Stimulated activated CD8-positive, alpha-beta memory T cell treated with anti-CD3 and anti-CD28 coated beads, Interleukin-15, amount 100 ng/mL, for 24 hours (primary cell): ENCODE data around the gene IGSF8.

Experiments used
- DNase-seq: peaks from one replicate; pipeline ENCODE4 v3.0.0-alpha.2; 2020; ENCODE audit warnings: low read depth

IGSF8 gene

GRCh38 chr1:160085686-160086455 is 12.5 kb downstream of the IGSF8 start:
- DNase-seq = peak; percentile 66

GRCh38 chr1:160084771-160085321 is 13.6 kb downstream of the IGSF8 start:
- DNase-seq = no peak

- peak; percentile 36 for DNase-seq
Measured at GRCh38 chr1:160083968-160084770, 14.2 kb downstream of the IGSF8 start.

- DNase-seq = no peak
Measured at GRCh38 chr1:160082926-160083325, 15.5 kb downstream of the IGSF8 start.

GRCh38 chr1:160082487-160082886 is 15.9 kb downstream of the IGSF8 start:
- no peak for DNase-seq

GRCh38 chr1:160081261-160081936 is 17.0 kb downstream of the IGSF8 start, which contains the start of gene KCNJ9:
Gene KCNJ9 (plus strand): TSS chr1:160081538. CDS start chr1:160084031, 2,493 bp downstream.
- no peak for DNase-seq

- no peak for DNase-seq
Measured at GRCh38 chr1:160080381-160081100, 17.9 kb downstream of the IGSF8 start.

GRCh38 chr1:160079448-160079847 is 19.0 kb downstream of the IGSF8 start:
- DNase-seq = no peak

GRCh38 chr1:160078512-160079195 is 19.8 kb downstream of the IGSF8 start:
- DNase-seq = no peak

GRCh38 chr1:160077486-160077885 is 20.9 kb downstream of the IGSF8 start:
- no peak for DNase-seq

GRCh38 chr1:160076295-160076694 is 22.1 kb downstream of the IGSF8 start:
- DNase-seq = no peak

- no peak for DNase-seq
Measured at GRCh38 chr1:160075836-160076235, 22.6 kb downstream of the IGSF8 start.

GRCh38 chr1:160074865-160075264 is 23.6 kb downstream of the IGSF8 start:
- no peak for DNase-seq

GRCh38 chr1:160071289-160071688 is 27.1 kb downstream of the IGSF8 start:
- no peak for DNase-seq

GRCh38 chr1:160070243-160071163 is 27.9 kb downstream of the IGSF8 start:
- DNase-seq = peak; percentile 37

GRCh38 chr1:160069460-160070231 is 28.8 kb downstream of the IGSF8 start, which contains the start of gene KCNJ10:
Gene KCNJ10 (minus strand): TSS chr1:160070160. CDS start chr1:160042532, 27,628 bp downstream.
- no peak for DNase-seq

- DNase-seq = no peak
Measured at GRCh38 chr1:160068225-160068624, 30.2 kb downstream of the IGSF8 start.

- DNase-seq = no peak
Measured at GRCh38 chr1:160066829-160067745, 31.3 kb downstream of the IGSF8 start.
